Natural killer cell (primary cell): ENCODE data around the gene MAP3K20. TPM values are rescaled to one million over a fixed set of nuclear protein-coding genes. Genes with fewer than 3 reads are reported as not detected.

ENCODE experiments used
- ATAC-seq, 3 donors: fragments of 150-1000 bp in 2 of 3; fragments of 200-7000 bp in 1 of 3; cut with Tn5 transposase; 1 replicate in 1 of 3; 2 replicates in 2 of 3; pipeline ENCODE4 v1.10.0; 2021; ENCODE audit warnings: mild to moderate bottlenecking in 2 of 3, moderate library complexity in 2 of 3
- DNase-seq, 2 donors: peaks; one replicate each; pipeline versions ENCODE4 v3.0.0 to v3.0.0-alpha.2; 2013 to 2021; ENCODE audit warnings: mixed read lengths in 1 of 2
- H3K27ac ChIP-seq: one replicate; pipeline ENCODE4 v1.5.1; 2013; ENCODE audit warnings: mild to moderate bottlenecking, low read length
- H3K27me3 ChIP-seq: one replicate; pipeline ENCODE4 v1.6.1; 2013; ENCODE audit warnings: low read length; ENCODE audit not compliant: control insufficient read depth, insufficient read depth
- H3K36me3 ChIP-seq: one replicate; pipeline ENCODE4 v1.6.1; 2013; ENCODE audit warnings: low read length; ENCODE audit not compliant: control insufficient read depth, insufficient read depth
- H3K4me1 ChIP-seq: one replicate; pipeline ENCODE4 v1.6.1; 2013; ENCODE audit warnings: low read length; ENCODE audit not compliant: control insufficient read depth, insufficient read depth
- H3K4me3 ChIP-seq: one replicate; pipeline ENCODE4 v1.5.1; 2013; ENCODE audit warnings: low read length
- H3K9me3 ChIP-seq: one replicate; pipeline ENCODE4 v1.6.1; 2013; ENCODE audit warnings: low read length; ENCODE audit not compliant: control insufficient read depth, insufficient read depth
- H3K27ac Mint-ChIP-seq, 2 donors: one replicate each; pipeline ENCODE4 v1.8.0; 2022; ENCODE audit warnings: mild to moderate bottlenecking in 2 of 2, mixed read lengths in 2 of 2, moderate library complexity in 1 of 2
- H3K27me3 Mint-ChIP-seq, 2 donors: one replicate each; pipeline ENCODE4 v1.8.0; 2022; ENCODE audit warnings: low read depth in 2 of 2, mixed read lengths in 2 of 2
- H3K36me3 Mint-ChIP-seq: one replicate; pipeline ENCODE4 v1.8.0; 2022; ENCODE audit warnings: mixed read lengths
- H3K4me1 Mint-ChIP-seq, 2 donors: one replicate each; pipeline ENCODE4 v1.8.0; 2022; ENCODE audit warnings: mixed read lengths in 2 of 2
- H3K4me3 Mint-ChIP-seq: one replicate; pipeline ENCODE4 v1.8.0; 2022; ENCODE audit warnings: mild to moderate bottlenecking, moderate library complexity, mixed read lengths
- H3K9me3 Mint-ChIP-seq, 2 donors: one replicate each; pipeline ENCODE4 v1.8.0; 2022; ENCODE audit warnings: mixed read lengths in 2 of 2
- WGBS: methylation state at CpG from one replicate; pipeline ENCODE4 v1.1.7; 2013; ENCODE audit warnings: missing lambda C conversion rate; ENCODE audit not compliant: insufficient coverage; 5-methylcytosine and 5-hydroxymethylcytosine counted together
- intact Hi-C: fragments of 100-400 bp; cut with micrococcal nuclease; formaldehyde crosslinking; loops from one replicate; pipeline ENCODE4 v1.14.2; 2022
- total RNA-seq, 4 donors: library from RNA; stranded (reverse); fragments of 120-200 nt in 1 of 4; gene quantifications; one replicate each; pipeline versions ENCODE4 v1.2.3 to v1.2.4, GENCODE V29; 2013 to 2022
- TF ChIP-seq, protein P1 (sequence below): fragments of 200-600 bp; IDR thresholded peaks from one replicate; pipeline ENCODE4 v1.8.0; 2022; ENCODE audit warnings: antibody characterized with exemption

Gene MAP3K20
- total RNA-seq, 3 donors from 2014 or later (not counting 1 experiment from before 2014, with no cell fraction given): 1.6 to 3.0 (median 2.5) TPM

- no peak overlapping the region for H3K27ac ChIP-seq
- 63% methylated on average over 6 of the region's 6 CpGs for WGBS
- no peaks in the 10 kb centered on the region for H3K9me3 ChIP-seq
- intact Hi-C loops: no loop called here
- peaks cover 6 to 30% of the 10 kb centered on the region in 2 donors for H3K27me3 Mint-ChIP-seq
- H3K4me3 Mint-ChIP-seq: no peak overlapping the region
- H3K4me1 Mint-ChIP-seq: peaks cover 19 to 39% of the 10 kb centered on the region in 2 donors
- no peak for DNase-seq
- H3K27me3 ChIP-seq: no peaks in the 10 kb centered on the region
- H3K36me3 Mint-ChIP-seq: no peaks in the 10 kb centered on the region
- no peaks in the 10 kb centered on the region for H3K36me3 ChIP-seq
- TF ChIP-seq, protein P1, sequence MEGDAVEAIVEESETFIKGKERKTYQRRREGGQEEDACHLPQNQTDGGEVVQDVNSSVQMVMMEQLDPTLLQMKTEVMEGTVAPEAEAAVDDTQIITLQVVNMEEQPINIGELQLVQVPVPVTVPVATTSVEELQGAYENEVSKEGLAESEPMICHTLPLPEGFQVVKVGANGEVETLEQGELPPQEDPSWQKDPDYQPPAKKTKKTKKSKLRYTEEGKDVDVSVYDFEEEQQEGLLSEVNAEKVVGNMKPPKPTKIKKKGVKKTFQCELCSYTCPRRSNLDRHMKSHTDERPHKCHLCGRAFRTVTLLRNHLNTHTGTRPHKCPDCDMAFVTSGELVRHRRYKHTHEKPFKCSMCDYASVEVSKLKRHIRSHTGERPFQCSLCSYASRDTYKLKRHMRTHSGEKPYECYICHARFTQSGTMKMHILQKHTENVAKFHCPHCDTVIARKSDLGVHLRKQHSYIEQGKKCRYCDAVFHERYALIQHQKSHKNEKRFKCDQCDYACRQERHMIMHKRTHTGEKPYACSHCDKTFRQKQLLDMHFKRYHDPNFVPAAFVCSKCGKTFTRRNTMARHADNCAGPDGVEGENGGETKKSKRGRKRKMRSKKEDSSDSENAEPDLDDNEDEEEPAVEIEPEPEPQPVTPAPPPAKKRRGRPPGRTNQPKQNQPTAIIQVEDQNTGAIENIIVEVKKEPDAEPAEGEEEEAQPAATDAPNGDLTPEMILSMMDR: no peak
- no peak overlapping the region for H3K4me3 ChIP-seq
- H3K27ac Mint-ChIP-seq: no peak overlapping the region
- H3K4me1 ChIP-seq: peaks cover 6% of the 10 kb centered on the region
- H3K9me3 Mint-ChIP-seq: no peaks in the 10 kb centered on the region
- peak; percentile 40 to 69 (median 68) for ATAC-seq
These were observed 55.1 kb downstream of the MAP3K20 start for GRCh38 chr2:173130496-173131465.

GRCh38 chr2:173132531-173132930 lies 56.9 kb downstream of the MAP3K20 start:
- no peaks in the 10 kb centered on the region for H3K9me3 ChIP-seq
- no peak for ATAC-seq
- no peak overlapping the region for H3K4me3 Mint-ChIP-seq
- H3K27ac ChIP-seq: no peak overlapping the region
- DNase-seq: no peak
- H3K4me1 ChIP-seq: peaks cover 9% of the 10 kb centered on the region
- H3K4me1 Mint-ChIP-seq: peaks cover 37 to 50% of the 10 kb centered on the region in 2 donors
- peaks cover 6 to 30% of the 10 kb centered on the region in 2 donors for H3K27me3 Mint-ChIP-seq
- H3K27me3 ChIP-seq: no peaks in the 10 kb centered on the region
- no peaks in the 10 kb centered on the region for H3K36me3 ChIP-seq
- TF ChIP-seq, protein P1: no peak
- H3K9me3 Mint-ChIP-seq: no peaks in the 10 kb centered on the region
- H3K36me3 Mint-ChIP-seq: no peaks in the 10 kb centered on the region
- no CpG with 5 or more reads among the region's 1 CpG for WGBS
- intact Hi-C loops: no loop called here
- H3K27ac Mint-ChIP-seq: no peak overlapping the region
- no peak overlapping the region for H3K4me3 ChIP-seq

- Mint-ChIP-seq H3K27me3 (peaks cover 6 to 30% of the 10 kb centered on the region in 2 donors), H3K27ac (no peak overlapping the region), H3K9me3 (no peaks in the 10 kb centered on the region), H3K4me1 (peaks cover 38 to 50% of the 10 kb centered on the region in 2 donors), H3K4me3 (peak overlapping the region; percentile 49), H3K36me3 (no peaks in the 10 kb centered on the region)
- Histone ChIP-seq H3K36me3 (no peaks in the 10 kb centered on the region), H3K27me3 (no peaks in the 10 kb centered on the region), H3K27ac (no peak overlapping the region), H3K9me3 (no peaks in the 10 kb centered on the region), H3K4me3 (no peak overlapping the region), H3K4me1 (peaks cover 9% of the 10 kb centered on the region)
- WGBS: 25% methylated on average over 4 of the region's 4 CpGs
- intact Hi-C loops: no loop called here
- TF ChIP-seq, protein P1: no peak
- DNase-seq: peak in 1 of 2 donors; percentile 30
- peak; percentile 36 to 65 (median 39) for ATAC-seq
These were observed 59.1 kb downstream of the MAP3K20 start for GRCh38 chr2:173134703-173135102.
